Uterus (tissue), 4 donors: ENCODE measurements around the gene PIGM. TPM values are rescaled to one million over a fixed set of nuclear protein-coding genes. Genes with fewer than 3 reads are reported as not detected.

Experiments used
- DNase-seq, 2 donors: peaks; one replicate each; pipeline ENCODE4 v3.0.0-alpha.2; 2019 to 2020
- H3K27ac ChIP-seq, 2 donors: fragments of 200-600 bp; sonication (generic); 1 replicate in 1 of 2; 2 replicates in 1 of 2; pipeline ENCODE4 v1.5.1; 2016 to 2018
- H3K27me3 ChIP-seq, 2 donors: fragments of 200-600 bp; sonication (generic); one replicate each; pipeline ENCODE4 v1.5.1; 2018 to 2019; ENCODE audit warnings: control low read depth in 1 of 2
- H3K36me3 ChIP-seq, 2 donors: fragments of 200-600 bp; sonication (generic); one replicate each; pipeline ENCODE4 v1.5.1; 2019; ENCODE audit warnings: control low read depth in 1 of 2
- H3K4me1 ChIP-seq, 2 donors: fragments of 200-600 bp; sonication (generic); one replicate each; pipeline ENCODE4 v1.5.1; 2018 to 2019; ENCODE audit warnings: control low read depth in 1 of 2
- H3K4me3 ChIP-seq, 2 donors: fragments of 200-600 bp; sonication (generic); 1 replicate in 1 of 2; 2 replicates in 1 of 2; pipeline ENCODE4 v1.5.1; 2018 to 2019; ENCODE audit warnings: mild to moderate bottlenecking in 1 of 2
- H3K9me3 ChIP-seq, 2 donors: fragments of 200-600 bp; sonication (generic); one replicate each; pipeline ENCODE4 v1.5.1; 2019; ENCODE audit warnings: control low read depth in 1 of 2
- CTCF ChIP-seq, 4 experiments: fragments of 200-600 bp in 2 of 4; fragments of 450-650 bp in 2 of 4; sonication (generic) in 2 of 4; IDR thresholded peaks; one replicate each; pipeline ENCODE4 v1.5.1; 2016 to 2019; ENCODE audit warnings: antibody characterized with exemption in 4 of 4, mild to moderate bottlenecking in 2 of 4, moderate library complexity in 1 of 4
- POLR2A ChIP-seq, 2 donors: fragments of 450-650 bp; IDR thresholded peaks; one replicate each; pipeline ENCODE4 v1.6.1; 2016; ENCODE audit warnings: antibody characterized with exemption in 2 of 2, mild to moderate bottlenecking in 1 of 2, moderate library complexity in 1 of 2
- intact Hi-C: fragments of 100-400 bp; cut with DNase I; formaldehyde crosslinking; loops from one replicate; pipeline ENCODE4 v1.15.1; 2023; ENCODE audit warnings: low total_unique reads
- total RNA-seq, 4 donors: library from RNA; depleted of rRNA in 3 of 4; stranded (reverse); fragments of >200 nt in 3 of 4; gene quantifications; one replicate each; pipeline versions ENCODE4 v1.1.0 to v1.2.4, GENCODE V29; 2014 to 2023
- donor health status: DM: yes; HTN: yes; CAD: no.

Gene PIGM
- total RNA-seq, 4 donors from 2014 or later = 1.8 to 9.4 (median 7.5) TPM

GRCh38 chr1:160070243-160071163 is 38.7 kb upstream of the PIGM start:
- Histone ChIP-seq H3K9me3 (no peaks in the 10 kb centered on the region), H3K27ac (no peak overlapping the region), H3K4me3 (peak overlapping the region; percentile 30 to 52), H3K27me3 (no peaks in the 10 kb centered on the region), H3K36me3 (no peaks in the 10 kb centered on the region), H3K4me1 (no peaks in the 10 kb centered on the region)
- TF ChIP-seq CTCF (IDR thresholded peaks at IDR 0.05) (no peak), POLR2A (IDR thresholded peaks at IDR 0.05) (no peak)
- intact Hi-C loops = no loop called here
- DNase-seq = peak; percentile 67 to 78

GRCh38 chr1:160069460-160070231 is 37.9 kb upstream of the PIGM start, which contains the start of gene KCNJ10:
Gene KCNJ10, minus strand, starts transcription at chr1:160070160. Its CDS starts 27,628 bp downstream, at chr1:160042532.
- Histone ChIP-seq H3K4me3 (peak within 1 kb of the TSS; percentile 30 to 52), H3K9me3 (no peaks in the 10 kb centered on the region), H3K27ac (no peak within 1 kb of the TSS), H3K4me1 (no peaks in the 10 kb centered on the region), H3K36me3 (no peaks in the 10 kb centered on the region), H3K27me3 (no peaks in the 10 kb centered on the region)
- DNase-seq = no peak
- TF ChIP-seq POLR2A (IDR thresholded peaks at IDR 0.05) (no peak), CTCF (IDR thresholded peaks at IDR 0.05) (no peak)
- intact Hi-C loops = no loop called here

GRCh38 chr1:160068225-160068624 is 36.4 kb upstream of the PIGM start:
- intact Hi-C loops = no loop called here
- Histone ChIP-seq H3K4me1 (no peaks in the 10 kb centered on the region), H3K27me3 (no peaks in the 10 kb centered on the region), H3K36me3 (no peaks in the 10 kb centered on the region), H3K9me3 (no peaks in the 10 kb centered on the region), H3K27ac (no peak overlapping the region), H3K4me3 (no peak overlapping the region)
- no peak for DNase-seq
- TF ChIP-seq CTCF (IDR thresholded peaks at IDR 0.05) = no peak
- no peak for TF ChIP-seq POLR2A (IDR thresholded peaks at IDR 0.05)

- Histone ChIP-seq H3K27me3 (no peaks in the 10 kb centered on the region), H3K9me3 (no peaks in the 10 kb centered on the region), H3K36me3 (no peaks in the 10 kb centered on the region), H3K27ac (no peak overlapping the region), H3K4me3 (no peak overlapping the region), H3K4me1 (no peaks in the 10 kb centered on the region)
- DNase-seq = peak in 1 of 2 donors; percentile 45
- intact Hi-C loops = no loop called here
- TF ChIP-seq POLR2A (IDR thresholded peaks at IDR 0.05) = no peak
- no peak for TF ChIP-seq CTCF (IDR thresholded peaks at IDR 0.05)
Measured at GRCh38 chr1:160066829-160067745, 35.3 kb upstream of the PIGM start.
